Epithelial cell of proximal tubule (primary cell): ENCODE data around the gene SCAMP5. TPM values are rescaled to one million over a fixed set of nuclear protein-coding genes. Genes with fewer than 3 reads are reported as not detected.

Source experiments
- DNase-seq: peaks from one replicate; pipeline ENCODE4 v3.0.0-alpha.2; 2011; ENCODE audit warnings: low read depth
- H3K4me3 ChIP-seq: 2 replicates; pipeline ENCODE4 v1.5.1; 2011; ENCODE audit warnings: low read depth, mild to moderate bottlenecking, low read length
- CTCF ChIP-seq: conservative IDR thresholded peaks from 2 replicates; pipeline ENCODE4 v1.5.1; 2012; ENCODE audit warnings: low read depth, mild to moderate bottlenecking, low read length
- total RNA-seq: library from RNA; depleted of rRNA; stranded (reverse); fragments of >200 nt; gene quantifications from 2 replicates; pipeline ENCODE4 v1.2.3, GENCODE V29; 2015

The SCAMP5 gene
- total RNA-seq, 1 donor from 2014 or later, result 4.7 TPM

- no peak for TF ChIP-seq CTCF
- H3K4me3 ChIP-seq, result no peak overlapping the region
- DNase-seq, result no peak
Observed at GRCh38 chr15:74960995-74961588, 34.3 kb upstream of the SCAMP5 start.

- DNase-seq, result no peak
- no peak for TF ChIP-seq CTCF
- no peak overlapping the region for H3K4me3 ChIP-seq
Observed at GRCh38 chr15:74961616-74962015, 33.7 kb upstream of the SCAMP5 start.

DNA sequence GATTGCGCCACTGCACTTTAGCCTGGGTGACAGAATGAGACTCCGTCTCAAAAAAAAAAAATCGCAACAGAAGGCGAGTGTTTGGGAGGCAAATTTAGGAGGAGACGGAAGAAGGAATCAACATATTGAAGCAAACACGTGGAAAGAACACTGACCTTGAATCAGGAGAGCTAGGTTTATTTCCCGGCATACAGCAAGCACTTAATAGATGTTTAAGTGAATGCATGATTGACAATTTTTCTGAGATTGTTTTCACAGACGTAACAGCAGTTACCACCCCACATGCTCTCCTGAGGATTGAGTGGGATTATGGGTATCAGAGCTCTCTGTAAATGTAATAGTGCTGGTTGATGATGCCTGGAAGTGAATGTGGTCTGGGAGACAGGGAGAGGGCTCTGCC, 33.1 kb upstream of the SCAMP5 start:
- H3K4me3 ChIP-seq, result no peak overlapping the region
- TF ChIP-seq CTCF, result no peak
- no peak for DNase-seq

DNA sequence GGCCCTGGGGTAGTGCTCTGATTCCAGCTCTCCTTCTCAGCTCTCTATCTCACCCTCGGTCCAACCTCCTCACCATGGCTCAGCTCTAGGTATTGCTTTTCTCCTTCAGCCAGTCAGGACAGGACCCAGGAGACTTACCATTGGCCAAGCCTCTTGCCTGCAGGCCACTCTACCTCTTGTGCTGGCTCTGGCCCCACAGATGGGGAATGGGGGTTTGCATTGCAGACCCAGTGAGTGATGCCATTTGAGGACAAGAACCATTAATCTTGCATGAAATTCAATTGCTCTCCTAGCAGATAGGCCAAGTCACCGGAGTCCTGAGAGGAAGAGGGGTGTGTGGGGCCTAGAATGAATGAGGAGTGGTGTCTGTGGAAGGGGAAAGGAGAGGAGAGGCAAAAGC, 32.7 kb upstream of the SCAMP5 start:
- no peak for DNase-seq
- H3K4me3 ChIP-seq, result no peak overlapping the region
- no peak for TF ChIP-seq CTCF

- TF ChIP-seq CTCF, result no peak
Observed at GRCh38 chr15:74963213-74963612, 32.1 kb upstream of the SCAMP5 start.

GRCh38 chr15:74964794-74965193, 30.6 kb upstream of the SCAMP5 start:
- no peak overlapping the region for H3K4me3 ChIP-seq
- no peak for DNase-seq
- TF ChIP-seq CTCF, result no peak

More at GRCh38 chr15:74963213-74963612, 32.1 kb upstream of the SCAMP5 start:
- H3K4me3 ChIP-seq, result no peak overlapping the region
- no peak for DNase-seq

GRCh38 chr15:74967670-74968069, 27.7 kb upstream of the SCAMP5 start:
- TF ChIP-seq CTCF, result no peak
- DNase-seq, result no peak
- no peak overlapping the region for H3K4me3 ChIP-seq
